CD4-positive, alpha-beta T cell treated with Interleukin-4 for 4 hours (primary cell): ENCODE data around the gene ANKRD6.

ENCODE experiments used
- DNase-seq: peaks from one replicate; pipeline ENCODE4 v3.0.0-alpha.2; 2020

The ANKRD6 gene

GRCh38 chr6:89661559-89661958 is 228.6 kb downstream of the ANKRD6 start:
- no peak for DNase-seq

DNA sequence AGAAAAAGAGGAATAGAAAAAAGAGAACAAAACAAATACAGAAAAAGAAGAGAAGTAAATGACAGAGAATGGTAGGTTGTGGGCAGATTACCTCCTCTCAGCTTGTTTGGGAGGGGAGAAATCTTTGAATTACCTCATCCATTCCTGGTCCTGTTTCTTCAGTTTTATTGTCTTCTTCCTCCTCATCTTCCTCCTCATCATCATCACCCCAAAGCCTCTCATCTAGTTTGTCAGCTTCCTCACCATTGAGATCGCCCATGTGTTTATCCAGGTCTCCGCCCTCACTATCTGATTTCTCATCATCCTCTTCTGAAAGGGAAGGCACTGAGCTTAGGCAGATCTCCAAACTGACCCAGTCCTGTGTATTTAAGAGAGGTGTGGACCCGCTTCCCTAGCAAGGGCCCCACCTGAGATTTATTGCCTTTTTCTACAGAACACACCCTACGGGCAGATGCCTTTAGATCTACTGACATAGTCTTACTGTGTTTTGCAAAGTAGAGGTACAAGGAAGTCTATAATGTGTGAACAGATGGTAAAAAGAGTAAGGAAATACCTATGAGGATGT is 229.8 kb downstream of the ANKRD6 start:
- no peak for DNase-seq

DNA sequence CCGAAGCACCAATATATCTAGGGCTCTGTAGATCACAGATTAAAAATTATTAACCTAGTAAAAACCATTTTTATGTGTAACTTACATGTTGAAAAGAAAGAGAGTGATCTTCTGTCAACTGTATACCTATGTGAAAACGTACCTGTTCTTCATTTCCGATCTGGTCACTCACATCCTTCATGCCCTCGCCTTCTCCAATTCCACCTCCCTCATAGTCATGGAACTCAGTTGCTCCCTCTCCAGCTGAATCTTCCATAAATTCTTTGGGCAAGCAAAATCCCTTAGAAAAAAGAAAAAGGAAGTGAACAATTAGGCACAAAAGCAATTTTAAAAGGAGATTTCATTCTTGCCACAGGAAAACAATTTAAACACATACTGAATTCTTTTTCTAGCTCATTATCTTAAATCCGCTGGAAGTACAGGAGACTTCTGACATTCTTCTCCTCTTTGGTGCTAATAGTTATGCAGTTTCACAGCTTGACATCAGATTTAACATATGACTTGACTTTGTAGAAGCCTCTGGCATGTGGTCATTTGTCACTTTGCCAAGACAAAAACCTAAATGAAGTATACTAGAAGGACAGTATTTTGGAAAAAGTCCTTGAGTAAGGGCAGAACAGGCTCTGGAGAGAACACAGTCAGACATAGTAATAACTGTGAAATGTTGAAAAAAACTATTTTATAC is 235.1 kb downstream of the ANKRD6 start:
- no peak for DNase-seq

- no peak for DNase-seq
These were observed 236.1 kb downstream of the ANKRD6 start for GRCh38 chr6:89669002-89669401.

- DNase-seq: no peak
These were observed 238.1 kb downstream of the ANKRD6 start for GRCh38 chr6:89670935-89671565.

DNA sequence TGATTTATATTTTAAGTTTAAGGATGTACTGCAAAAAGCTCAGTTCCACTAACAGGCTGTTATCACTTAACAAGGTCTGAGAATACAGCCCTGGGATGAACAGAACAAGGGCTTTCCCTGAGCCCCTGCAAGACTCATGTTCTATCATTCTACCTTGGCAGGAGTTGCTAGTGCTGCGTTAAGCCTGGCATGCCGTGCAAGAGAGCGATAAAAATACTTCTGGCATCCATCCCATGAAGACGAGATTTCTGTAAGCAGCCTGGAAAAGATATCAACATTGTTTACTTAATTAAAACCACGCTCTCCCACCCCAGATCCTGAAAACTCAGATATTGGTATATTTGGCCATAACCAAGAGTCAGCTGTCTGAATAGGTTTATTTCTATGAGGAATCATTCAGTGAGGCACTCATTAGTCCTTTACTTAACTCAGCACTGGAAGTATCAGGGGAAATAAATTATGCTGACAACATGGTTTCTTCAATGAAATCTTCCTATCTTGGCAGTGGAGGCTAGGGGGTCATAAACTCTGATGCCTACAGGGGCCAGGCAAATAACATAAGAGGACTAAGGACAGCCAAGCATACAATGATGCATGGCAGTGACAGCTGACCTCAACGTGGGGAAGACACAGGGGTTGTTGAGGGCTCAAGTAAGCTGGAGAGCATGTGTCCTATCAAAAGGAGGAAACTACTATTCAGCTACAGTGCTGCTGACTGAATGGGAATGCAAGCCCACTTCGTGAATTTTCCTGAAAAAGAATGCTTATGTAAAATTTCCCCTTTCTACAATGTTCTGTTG is 243.2 kb downstream of the ANKRD6 start:
- no peak for DNase-seq

GRCh38 chr6:89678531-89678930 is 245.6 kb downstream of the ANKRD6 start:
- DNase-seq: no peak

GRCh38 chr6:89679215-89680120 is 246.5 kb downstream of the ANKRD6 start:
- no peak for DNase-seq

- DNase-seq: no peak
These were observed 247.2 kb downstream of the ANKRD6 start for GRCh38 chr6:89680150-89680549.

- no peak for DNase-seq
These were observed 247.6 kb downstream of the ANKRD6 start for GRCh38 chr6:89680551-89680950.

DNA sequence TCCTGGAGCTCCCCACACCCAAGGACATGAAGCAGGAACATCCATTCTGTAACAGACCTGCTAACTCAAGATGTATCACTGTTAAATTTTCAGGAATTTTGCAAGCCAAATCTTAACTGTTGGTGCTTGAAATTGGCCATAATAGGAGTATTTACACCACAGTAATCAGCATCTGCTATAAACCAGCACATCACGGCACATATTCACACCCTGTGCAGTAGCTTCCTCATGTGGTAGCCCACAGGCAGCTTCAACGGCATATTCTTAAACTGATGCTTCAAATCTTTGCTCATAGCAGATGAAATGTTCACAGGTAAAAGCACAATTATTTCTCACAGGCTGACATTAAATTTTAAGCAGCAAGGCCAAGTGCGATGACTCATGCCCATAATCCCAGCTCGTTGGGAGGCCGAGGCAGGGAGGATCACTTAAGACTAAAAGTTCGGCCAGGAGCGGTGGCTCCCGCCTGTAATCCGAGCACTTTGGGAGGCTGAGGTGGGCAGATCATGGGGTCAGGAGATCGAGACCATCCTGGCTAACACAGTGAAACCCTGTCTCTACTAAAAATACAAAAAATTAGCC is 249.1 kb downstream of the ANKRD6 start:
- no peak for DNase-seq

- DNase-seq: no peak
These were observed 250.0 kb downstream of the ANKRD6 start for GRCh38 chr6:89682991-89683390.
